HG03439 (cell line): ENCODE data around the gene GPA33.
A peak's percentile ranks its signal among the peaks of the same experiment; 100 is the strongest.
"Not testable (repeated sequence)": the region's sequence is repeated elsewhere in the genome, so short reads cannot be mapped to it uniquely, and the experiment has no call there.

Experiments used
- ATAC-seq: cut with Tn5 transposase; IDR thresholded peaks from one replicate; pipeline ENCODE4 v1.9.1; 2021; ENCODE audit warnings: mild to moderate bottlenecking, moderate library complexity; ENCODE audit not compliant: unreplicated experiment

The GPA33 gene

GRCh38 chr1:167059045-167059808 lies 30.9 kb downstream of the GPA33 start:
- no peak for ATAC-seq

GRCh38 chr1:167057241-167057688 lies 32.9 kb downstream of the GPA33 start:
- ATAC-seq, result no peak

GRCh38 chr1:167056529-167057231 lies 33.5 kb downstream of the GPA33 start:
- no peak for ATAC-seq

GRCh38 chr1:167054946-167055630 lies 35.1 kb downstream of the GPA33 start:
- no peak for ATAC-seq

GRCh38 chr1:167054531-167054930 lies 35.6 kb downstream of the GPA33 start:
- ATAC-seq, result no peak

GRCh38 chr1:167052389-167052788 lies 37.8 kb downstream of the GPA33 start:
- no peak for ATAC-seq

- ATAC-seq, result no peak
Measured at GRCh38 chr1:167051907-167052306, 38.3 kb downstream of the GPA33 start.

GRCh38 chr1:167043752-167044488 lies 46.3 kb downstream of the GPA33 start:
- ATAC-seq, result peak; percentile 97

GRCh38 chr1:167033646-167034045 lies 56.5 kb downstream of the GPA33 start:
- no peak for ATAC-seq

- not testable (repeated sequence) for ATAC-seq
Measured at GRCh38 chr1:167029553-167029952, 60.6 kb downstream of the GPA33 start.

- ATAC-seq, result no peak
Measured at GRCh38 chr1:167022384-167022783, 67.8 kb downstream of the GPA33 start.

GRCh38 chr1:167016100-167016750 lies 74.0 kb downstream of the GPA33 start:
- ATAC-seq, result no peak

GRCh38 chr1:167013108-167013929 lies 76.9 kb downstream of the GPA33 start:
- ATAC-seq, result no peak

- ATAC-seq, result no peak
Measured at GRCh38 chr1:167012570-167012969, 77.6 kb downstream of the GPA33 start.

GRCh38 chr1:167011560-167012191 lies 78.5 kb downstream of the GPA33 start:
- no peak for ATAC-seq

- ATAC-seq, result no peak
Measured at GRCh38 chr1:167003711-167004110, 86.5 kb downstream of the GPA33 start.
